Vagina (tissue), 2 donors: Measurements from ENCODE around the gene LCE2B.

Source experiments
- CTCF ChIP-seq, 3 experiments: fragments of 450-650 bp in 2 of 3; fragments of 200-600 bp in 1 of 3; sonication (generic) in 1 of 3; IDR thresholded peaks; one replicate each; pipeline ENCODE4 v1.5.1; 2017 to 2019; ENCODE audit warnings: antibody characterized with exemption in 3 of 3, mild to moderate bottlenecking in 2 of 3, moderate library complexity in 2 of 3
- POLR2A ChIP-seq, 2 donors: fragments of 450-650 bp; IDR thresholded peaks; one replicate each; pipeline ENCODE4 v1.6.1; 2017; ENCODE audit warnings: antibody characterized with exemption in 2 of 2, mild to moderate bottlenecking in 2 of 2, moderate library complexity in 2 of 2
- POLR2AphosphoS5 ChIP-seq, 2 donors: sonication (generic); formaldehyde crosslinking; IDR thresholded peaks; one replicate each; pipeline ENCODE4 v1.9.0; 2017; ENCODE audit warnings: antibody characterized with exemption in 2 of 2, mild to moderate bottlenecking in 2 of 2, low read depth in 1 of 2; ENCODE audit not compliant: insufficient read depth in 1 of 2

- TF ChIP-seq CTCF (IDR thresholded peaks at IDR 0.05) (no peak), POLR2AphosphoS5 (IDR thresholded peaks at IDR 0.05; ENCODE audit: insufficient read depth in 1 of 2, low read depth in 1 of 2) (no peak), POLR2A (IDR thresholded peaks at IDR 0.05) (no peak)
These were observed 39.3 kb upstream of the LCE2B start for GRCh38 chr1:152646656-152647055.
